CD4-positive, alpha-beta T cell treated with Interleukin-12 subunit alpha and Interleukin-12 subunit beta, for 1 hour (primary cell): ENCODE results near the gene P2RY8.
"Not testable (repeated sequence)": the region's sequence is repeated elsewhere in the genome, so short reads cannot be mapped to it uniquely, and the experiment has no call there.

Source experiments
- DNase-seq: peaks from one replicate; pipeline ENCODE4 v3.0.0-alpha.2; 2020

The P2RY8 gene

GRCh38 chrX:1537031-1537715, at the start of gene P2RY8:
TSS of gene P2RY8 (minus strand) at chrX:1537185. CDS start at chrX:1466558, 70,627 bp downstream.
- peak; percentile 79 for DNase-seq

- DNase-seq = no peak
These were observed 47.4 kb upstream of the P2RY8 start for GRCh38 chrX:1584237-1585011.

GRCh38 chrX:1582686-1583437, 45.9 kb upstream of the P2RY8 start:
- peak; percentile 64 for DNase-seq

- DNase-seq = peak; percentile 81
These were observed 44.1 kb upstream of the P2RY8 start for GRCh38 chrX:1581132-1581531.

GRCh38 chrX:1578511-1579173, 41.7 kb upstream of the P2RY8 start:
- no peak for DNase-seq

GRCh38 chrX:1577845-1578244, 40.9 kb upstream of the P2RY8 start:
- no peak for DNase-seq

GRCh38 chrX:1576201-1576992, 39.4 kb upstream of the P2RY8 start:
- peak; percentile 48 for DNase-seq

- DNase-seq = not testable (repeated sequence)
These were observed 37.2 kb upstream of the P2RY8 start for GRCh38 chrX:1574181-1574580.

- DNase-seq = no peak
These were observed 28.0 kb upstream of the P2RY8 start for GRCh38 chrX:1564750-1565683.

GRCh38 chrX:1564077-1564476, 27.1 kb upstream of the P2RY8 start:
- not testable (repeated sequence) for DNase-seq

- DNase-seq = no peak
These were observed 24.2 kb upstream of the P2RY8 start for GRCh38 chrX:1561164-1561563.

GRCh38 chrX:1558761-1559468, 21.9 kb upstream of the P2RY8 start:
- DNase-seq = no peak

GRCh38 chrX:1557442-1557841, 20.5 kb upstream of the P2RY8 start:
- not testable (repeated sequence) for DNase-seq

GRCh38 chrX:1555370-1555769, 18.4 kb upstream of the P2RY8 start:
- no peak for DNase-seq

- DNase-seq = peak; percentile 81
These were observed 17.7 kb upstream of the P2RY8 start for GRCh38 chrX:1554469-1555210.

GRCh38 chrX:1551959-1552546, 15.1 kb upstream of the P2RY8 start:
- DNase-seq = no peak

- DNase-seq = no peak
These were observed 9.8 kb upstream of the P2RY8 start for GRCh38 chrX:1546691-1547251.

GRCh38 chrX:1545776-1546408, 8.9 kb upstream of the P2RY8 start:
- DNase-seq = no peak
